ENCODE results near the gene CDC26. TPM values are rescaled to one million over a fixed set of nuclear protein-coding genes. Genes with fewer than 3 reads are reported as not detected.
"Not testable (repeated sequence)": the region's sequence is repeated elsewhere in the genome, so short reads cannot be mapped to it uniquely, and the experiment has no call there.

CDC26 gene
- total RNA-seq, 1 donor from 2014 or later, result 28.2 TPM

DNA sequence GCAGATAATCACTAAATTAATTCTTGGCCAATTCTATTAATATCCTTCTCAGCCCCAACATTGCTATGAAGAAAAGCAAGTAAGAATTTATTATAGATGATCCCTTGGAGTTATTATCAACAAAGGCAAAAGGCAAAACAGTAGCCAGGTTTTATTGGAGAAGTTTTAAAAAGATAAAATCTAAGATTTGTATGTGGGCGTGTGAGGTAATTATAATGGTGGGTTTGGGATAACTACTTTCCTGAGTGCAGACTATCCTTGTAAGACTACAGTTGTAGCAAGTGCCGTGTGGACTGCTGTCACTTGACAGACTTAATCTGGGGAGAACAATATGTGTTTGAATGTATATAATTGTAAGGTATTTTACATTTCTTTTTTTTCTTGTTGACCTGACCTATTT is 30.8 kb downstream of the CDC26 start:
- no peak for DNase-seq (ENCODE audit: extremely low spot score, unreplicated experiment)
- H3K36me3 Mint-ChIP-seq (ENCODE audit: unreplicated experiment), result peaks cover 8% of the 10 kb centered on the region
- TF ChIP-seq, protein P1, sequence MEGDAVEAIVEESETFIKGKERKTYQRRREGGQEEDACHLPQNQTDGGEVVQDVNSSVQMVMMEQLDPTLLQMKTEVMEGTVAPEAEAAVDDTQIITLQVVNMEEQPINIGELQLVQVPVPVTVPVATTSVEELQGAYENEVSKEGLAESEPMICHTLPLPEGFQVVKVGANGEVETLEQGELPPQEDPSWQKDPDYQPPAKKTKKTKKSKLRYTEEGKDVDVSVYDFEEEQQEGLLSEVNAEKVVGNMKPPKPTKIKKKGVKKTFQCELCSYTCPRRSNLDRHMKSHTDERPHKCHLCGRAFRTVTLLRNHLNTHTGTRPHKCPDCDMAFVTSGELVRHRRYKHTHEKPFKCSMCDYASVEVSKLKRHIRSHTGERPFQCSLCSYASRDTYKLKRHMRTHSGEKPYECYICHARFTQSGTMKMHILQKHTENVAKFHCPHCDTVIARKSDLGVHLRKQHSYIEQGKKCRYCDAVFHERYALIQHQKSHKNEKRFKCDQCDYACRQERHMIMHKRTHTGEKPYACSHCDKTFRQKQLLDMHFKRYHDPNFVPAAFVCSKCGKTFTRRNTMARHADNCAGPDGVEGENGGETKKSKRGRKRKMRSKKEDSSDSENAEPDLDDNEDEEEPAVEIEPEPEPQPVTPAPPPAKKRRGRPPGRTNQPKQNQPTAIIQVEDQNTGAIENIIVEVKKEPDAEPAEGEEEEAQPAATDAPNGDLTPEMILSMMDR (IDR thresholded peaks at IDR 0.05), result no peak
- H3K4me1 Mint-ChIP-seq (ENCODE audit: unreplicated experiment), result no peaks in the 10 kb centered on the region
- peaks cover 3% of the 10 kb centered on the region for H3K9me3 Mint-ChIP-seq (ENCODE audit: unreplicated experiment)
- H3K27me3 Mint-ChIP-seq (ENCODE audit: unreplicated experiment), result no peaks in the 10 kb centered on the region
- no peak overlapping the region for H3K4me3 Mint-ChIP-seq (ENCODE audit: unreplicated experiment)
- H3K27ac Mint-ChIP-seq (ENCODE audit: unreplicated experiment), result no peak overlapping the region

DNA sequence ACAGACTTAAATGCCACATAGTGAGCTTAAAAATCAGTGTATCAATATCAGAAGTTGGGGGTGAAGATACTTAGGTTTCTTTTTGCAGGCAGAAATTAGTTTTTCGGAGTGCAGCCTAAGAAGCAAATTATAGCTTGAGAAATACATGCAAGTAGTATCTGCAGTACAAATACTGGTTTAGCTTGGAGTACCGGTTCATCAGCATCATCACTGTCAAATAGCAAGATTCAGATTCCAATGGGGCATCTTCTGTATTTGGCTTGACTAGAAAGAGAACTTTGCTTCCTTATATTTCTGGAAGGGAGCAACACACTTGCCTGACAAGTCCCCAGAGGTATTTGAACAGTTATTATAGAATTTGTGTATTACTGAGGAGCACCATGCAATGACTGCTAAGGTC is 34.2 kb downstream of the CDC26 start:
- H3K27ac Mint-ChIP-seq (ENCODE audit: unreplicated experiment), result no peak overlapping the region
- no peaks in the 10 kb centered on the region for H3K9me3 Mint-ChIP-seq (ENCODE audit: unreplicated experiment)
- no peaks in the 10 kb centered on the region for H3K4me1 Mint-ChIP-seq (ENCODE audit: unreplicated experiment)
- TF ChIP-seq, protein P1 (IDR thresholded peaks at IDR 0.05), result no peak
- peaks cover 2% of the 10 kb centered on the region for H3K36me3 Mint-ChIP-seq (ENCODE audit: unreplicated experiment)
- no peaks in the 10 kb centered on the region for H3K27me3 Mint-ChIP-seq (ENCODE audit: unreplicated experiment)
- H3K4me3 Mint-ChIP-seq (ENCODE audit: unreplicated experiment), result no peak overlapping the region
- no peak for DNase-seq (ENCODE audit: extremely low spot score, unreplicated experiment)

DNA sequence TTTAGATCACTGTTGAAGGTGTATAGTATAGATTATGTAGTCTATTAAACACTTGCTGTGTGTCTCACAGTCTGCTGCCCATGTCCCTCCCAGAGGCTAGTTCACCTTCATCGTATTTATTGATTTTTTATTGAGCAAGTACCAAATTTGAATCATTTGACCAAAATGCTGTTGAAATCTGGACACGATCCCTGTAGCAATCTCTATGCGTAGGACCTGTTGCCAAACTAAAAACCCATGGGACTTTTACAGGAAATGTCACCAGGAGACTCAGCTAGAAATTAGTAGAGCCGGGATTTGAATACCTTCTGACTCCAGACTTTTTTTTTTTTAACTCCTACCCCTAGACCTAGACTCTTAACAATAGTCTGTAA is 36.5 kb downstream of the CDC26 start:
- H3K4me1 Mint-ChIP-seq (ENCODE audit: unreplicated experiment), result peaks cover 2% of the 10 kb centered on the region
- no peaks in the 10 kb centered on the region for H3K9me3 Mint-ChIP-seq (ENCODE audit: unreplicated experiment)
- no peaks in the 10 kb centered on the region for H3K27me3 Mint-ChIP-seq (ENCODE audit: unreplicated experiment)
- H3K4me3 Mint-ChIP-seq (ENCODE audit: unreplicated experiment), result no peak overlapping the region
- DNase-seq (ENCODE audit: extremely low spot score, unreplicated experiment), result no peak
- TF ChIP-seq, protein P1 (IDR thresholded peaks at IDR 0.05), result no peak
- H3K36me3 Mint-ChIP-seq (ENCODE audit: unreplicated experiment), result peaks cover 2% of the 10 kb centered on the region
- no peak overlapping the region for H3K27ac Mint-ChIP-seq (ENCODE audit: unreplicated experiment)

DNA sequence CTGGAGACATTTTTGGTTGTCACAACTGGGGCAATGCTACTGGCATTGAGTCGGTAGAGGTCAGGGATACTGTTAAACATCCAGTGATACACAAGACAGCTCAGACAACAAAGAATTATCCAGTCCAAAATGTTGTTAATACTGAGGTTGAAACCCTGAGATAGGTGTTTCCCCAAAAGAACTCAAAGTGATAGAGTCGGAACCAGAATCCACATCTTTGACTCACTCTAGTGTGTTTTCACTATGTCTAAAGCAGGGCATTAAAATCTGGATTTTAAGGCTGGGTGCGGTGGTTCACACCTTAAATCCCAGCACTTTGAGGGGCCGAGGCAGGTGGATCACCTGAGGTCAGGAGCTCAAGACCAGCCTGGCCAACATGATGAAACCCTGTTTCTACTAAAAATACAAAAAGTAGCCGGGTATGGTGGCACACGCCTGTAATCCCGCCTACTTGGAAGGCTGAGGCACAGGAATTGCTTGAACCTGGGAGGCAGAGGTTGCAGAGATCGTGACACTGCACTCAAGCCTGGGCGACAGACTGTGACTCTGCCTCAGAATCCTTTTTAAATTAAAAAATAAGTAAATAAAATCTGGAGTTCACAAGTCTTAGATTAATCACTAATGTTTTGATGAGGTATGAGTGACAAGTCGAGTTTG is 37.0 kb downstream of the CDC26 start:
- no peaks in the 10 kb centered on the region for H3K27me3 Mint-ChIP-seq (ENCODE audit: unreplicated experiment)
- no peak for DNase-seq (ENCODE audit: extremely low spot score, unreplicated experiment)

GRCh38 chr9:113237026-113237425 is 38.3 kb downstream of the CDC26 start:
- no peak overlapping the region for H3K4me3 Mint-ChIP-seq (ENCODE audit: unreplicated experiment)
- H3K4me1 Mint-ChIP-seq (ENCODE audit: unreplicated experiment), result peaks cover 16% of the 10 kb centered on the region
- H3K27ac Mint-ChIP-seq (ENCODE audit: unreplicated experiment), result no peak overlapping the region
- no peaks in the 10 kb centered on the region for H3K27me3 Mint-ChIP-seq (ENCODE audit: unreplicated experiment)
- no peaks in the 10 kb centered on the region for H3K9me3 Mint-ChIP-seq (ENCODE audit: unreplicated experiment)
- H3K36me3 Mint-ChIP-seq (ENCODE audit: unreplicated experiment), result peaks cover 1% of the 10 kb centered on the region
- TF ChIP-seq, protein P1 (IDR thresholded peaks at IDR 0.05), result no peak
- no peak for DNase-seq (ENCODE audit: extremely low spot score, unreplicated experiment)

More for the DNA sequence above, 37.0 kb downstream of the CDC26 start:
- Mint-ChIP-seq H3K4me3 (ENCODE audit: unreplicated experiment) (no peak overlapping the region), H3K4me1 (ENCODE audit: unreplicated experiment) (peaks cover 7% of the 10 kb centered on the region), H3K9me3 (ENCODE audit: unreplicated experiment) (no peaks in the 10 kb centered on the region), H3K27ac (ENCODE audit: unreplicated experiment) (no peak overlapping the region), H3K36me3 (ENCODE audit: unreplicated experiment) (peaks cover 2% of the 10 kb centered on the region)
- TF ChIP-seq, protein P1 (IDR thresholded peaks at IDR 0.05), result no peak

DNA sequence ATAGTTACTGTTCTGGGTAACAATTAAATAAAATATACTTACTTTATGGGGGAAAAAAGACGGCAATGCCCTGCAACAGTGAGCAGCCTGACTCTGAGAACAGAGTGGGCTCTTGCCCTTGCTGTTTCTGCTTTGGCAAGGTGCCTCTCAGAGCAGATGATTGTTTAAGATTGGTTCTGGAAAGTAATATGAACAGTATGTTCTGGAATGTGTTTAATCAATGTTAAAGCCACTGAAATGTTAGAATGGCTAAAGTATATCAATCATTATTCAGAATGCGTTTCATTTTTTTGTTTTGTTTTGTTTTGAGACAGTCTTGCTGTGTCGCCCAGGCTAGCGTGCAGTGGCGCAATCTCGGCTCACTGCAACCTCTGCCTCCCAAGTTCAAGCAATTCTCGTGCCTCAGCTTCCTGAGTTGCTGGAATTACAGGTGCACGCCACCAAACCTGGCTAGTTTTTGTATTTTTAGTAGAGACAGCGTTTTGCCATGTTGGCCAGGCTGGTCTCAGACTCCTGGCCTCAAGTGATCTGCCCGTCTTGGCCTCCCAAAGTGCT is 39.6 kb downstream of the CDC26 start:
- H3K4me1 Mint-ChIP-seq (ENCODE audit: unreplicated experiment), result peaks cover 16% of the 10 kb centered on the region
- DNase-seq (ENCODE audit: extremely low spot score, unreplicated experiment); H3K9me3 Mint-ChIP-seq (ENCODE audit: unreplicated experiment); H3K27ac Mint-ChIP-seq (ENCODE audit: unreplicated experiment); H3K36me3 Mint-ChIP-seq (ENCODE audit: unreplicated experiment); H3K27me3 Mint-ChIP-seq (ENCODE audit: unreplicated experiment); H3K4me3 Mint-ChIP-seq (ENCODE audit: unreplicated experiment): not testable (repeated sequence)

Data from osteocyte (in vitro differentiated cells).